GM12872 (cell line): ENCODE results near the gene ARPC1B.

Experiments
- TF ChIP-seq, protein P1 (sequence below): IDR thresholded peaks from 3 replicates; pipeline ENCODE4 v1.5.1; 2011; ENCODE audit warnings: low read depth, mild to moderate bottlenecking, low read length, moderate library complexity; ENCODE audit not compliant: insufficient read depth

ARPC1B gene

DNA sequence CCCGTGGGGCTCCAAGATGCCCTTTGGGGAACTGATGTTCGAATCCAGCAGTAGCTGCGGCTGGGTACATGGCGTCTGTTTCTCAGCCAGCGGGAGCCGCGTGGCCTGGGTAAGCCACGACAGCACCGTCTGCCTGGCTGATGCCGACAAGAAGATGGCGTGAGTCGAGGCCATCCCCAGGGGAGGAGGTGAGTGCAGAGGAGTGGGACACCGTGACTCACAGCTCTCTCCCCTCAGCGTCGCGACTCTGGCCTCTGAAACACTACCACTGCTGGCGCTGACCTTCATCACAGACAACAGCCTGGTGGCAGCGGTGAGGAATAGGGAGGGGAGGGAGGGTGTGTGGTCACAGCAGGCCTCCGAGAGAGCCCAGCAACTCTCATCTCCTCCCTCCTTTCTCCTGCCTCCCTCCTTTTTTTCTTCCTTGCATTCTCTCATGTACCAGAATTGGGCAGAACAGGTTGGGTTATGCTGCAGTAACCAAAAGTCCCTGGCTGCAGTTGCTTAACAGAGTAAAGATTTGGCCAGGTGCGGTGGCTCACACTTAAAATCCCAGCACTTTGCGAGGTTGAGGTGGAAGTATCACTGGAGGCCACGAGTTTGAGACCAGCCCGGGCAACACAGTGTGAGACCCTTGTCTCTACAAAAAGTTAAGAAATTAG lies 16.5 kb downstream of the ARPC1B start:
- TF ChIP-seq, protein P1, sequence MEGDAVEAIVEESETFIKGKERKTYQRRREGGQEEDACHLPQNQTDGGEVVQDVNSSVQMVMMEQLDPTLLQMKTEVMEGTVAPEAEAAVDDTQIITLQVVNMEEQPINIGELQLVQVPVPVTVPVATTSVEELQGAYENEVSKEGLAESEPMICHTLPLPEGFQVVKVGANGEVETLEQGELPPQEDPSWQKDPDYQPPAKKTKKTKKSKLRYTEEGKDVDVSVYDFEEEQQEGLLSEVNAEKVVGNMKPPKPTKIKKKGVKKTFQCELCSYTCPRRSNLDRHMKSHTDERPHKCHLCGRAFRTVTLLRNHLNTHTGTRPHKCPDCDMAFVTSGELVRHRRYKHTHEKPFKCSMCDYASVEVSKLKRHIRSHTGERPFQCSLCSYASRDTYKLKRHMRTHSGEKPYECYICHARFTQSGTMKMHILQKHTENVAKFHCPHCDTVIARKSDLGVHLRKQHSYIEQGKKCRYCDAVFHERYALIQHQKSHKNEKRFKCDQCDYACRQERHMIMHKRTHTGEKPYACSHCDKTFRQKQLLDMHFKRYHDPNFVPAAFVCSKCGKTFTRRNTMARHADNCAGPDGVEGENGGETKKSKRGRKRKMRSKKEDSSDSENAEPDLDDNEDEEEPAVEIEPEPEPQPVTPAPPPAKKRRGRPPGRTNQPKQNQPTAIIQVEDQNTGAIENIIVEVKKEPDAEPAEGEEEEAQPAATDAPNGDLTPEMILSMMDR: no peak

DNA sequence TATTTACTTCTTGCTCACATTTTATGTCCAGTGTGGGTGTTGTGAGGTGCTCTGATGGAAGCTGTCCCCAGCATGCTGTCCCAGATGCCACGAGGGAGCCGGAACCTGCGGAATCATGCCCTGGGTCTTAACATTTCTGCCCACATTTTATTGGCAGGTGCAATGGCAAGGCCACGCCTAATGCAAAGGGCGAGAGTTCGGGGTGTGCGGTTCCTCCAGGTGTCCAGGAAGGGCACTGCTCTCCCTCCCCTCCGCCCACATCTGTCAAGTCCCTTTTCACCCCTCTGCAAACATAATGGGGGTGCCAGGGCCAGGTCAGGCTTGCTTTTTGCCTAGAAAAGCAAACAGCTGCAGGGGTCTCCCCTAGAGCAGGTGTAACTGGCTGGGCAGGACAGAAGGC lies 17.5 kb downstream of the ARPC1B start:
- TF ChIP-seq, protein P1: no peak

DNA sequence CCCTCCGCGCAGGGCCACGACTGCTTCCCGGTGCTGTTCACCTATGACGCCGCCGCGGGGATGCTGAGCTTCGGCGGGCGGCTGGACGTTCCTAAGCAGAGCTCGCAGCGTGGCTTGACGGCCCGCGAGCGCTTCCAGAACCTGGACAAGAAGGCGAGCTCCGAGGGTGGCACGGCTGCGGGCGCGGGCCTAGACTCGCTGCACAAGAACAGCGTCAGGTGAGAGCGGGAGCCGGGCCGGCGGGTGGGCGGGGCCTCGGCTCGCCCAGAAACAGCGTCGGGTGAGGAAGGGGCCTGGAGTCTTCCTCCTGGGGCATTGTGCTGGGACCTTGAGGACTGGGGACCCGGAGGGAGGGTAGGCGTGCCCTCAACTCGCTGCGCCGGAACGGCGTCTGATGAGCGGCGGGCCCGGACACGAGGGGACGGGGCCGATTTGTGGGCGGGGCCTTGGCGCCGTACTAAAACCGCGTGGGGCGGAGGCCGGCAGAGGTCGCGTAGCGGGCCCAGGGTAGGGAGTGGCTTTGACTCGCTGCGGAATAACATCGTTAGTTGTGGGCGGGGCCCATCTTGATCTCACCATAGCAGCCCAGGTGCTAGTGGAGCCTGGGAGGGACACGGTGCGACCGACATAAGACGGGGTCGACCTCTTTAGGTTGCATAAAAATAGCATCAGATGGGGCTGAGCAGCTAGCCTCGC lies 18.3 kb downstream of the ARPC1B start:
- TF ChIP-seq, protein P1: no peak

DNA sequence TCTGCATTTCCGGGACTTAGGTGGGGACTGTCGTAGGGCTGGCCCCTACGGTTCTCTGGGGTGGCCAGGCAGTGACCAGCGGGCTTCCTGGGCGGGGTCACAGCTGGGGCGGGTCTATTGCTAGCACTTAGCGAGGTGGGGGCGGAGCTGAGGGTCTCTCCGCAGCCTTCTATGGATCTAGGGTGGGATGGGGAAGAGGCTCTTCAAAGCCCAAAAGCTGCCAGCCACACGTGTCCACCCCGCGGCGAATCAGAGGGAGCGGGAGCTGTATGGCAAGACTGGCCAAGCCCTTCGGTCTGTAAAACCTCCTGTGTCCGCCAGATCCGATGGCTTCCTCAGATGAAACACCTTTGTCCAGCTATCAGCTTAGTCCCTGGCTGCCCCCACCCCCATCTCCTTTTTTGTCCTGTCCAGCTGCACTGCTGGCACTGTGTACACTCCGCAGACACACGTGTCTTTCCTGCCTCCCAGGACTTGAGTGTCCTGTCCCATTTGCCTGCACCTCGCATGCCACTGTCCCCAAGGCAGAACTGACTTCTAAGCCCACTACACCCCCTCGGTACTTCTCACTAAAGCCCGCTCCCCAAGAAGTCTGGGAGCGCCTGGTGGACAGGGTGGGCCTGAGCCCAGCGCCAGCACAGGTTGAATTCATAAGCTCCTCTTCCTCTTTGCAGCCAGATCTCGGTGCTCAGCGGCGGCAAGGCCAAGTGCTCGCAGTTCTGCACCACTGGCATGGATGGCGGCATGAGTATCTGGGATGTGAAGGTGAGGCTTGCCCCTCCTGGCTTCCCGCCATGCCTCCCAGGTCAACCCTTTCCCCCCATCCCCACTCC lies 19.0 kb downstream of the ARPC1B start:
- TF ChIP-seq, protein P1: no peak

DNA sequence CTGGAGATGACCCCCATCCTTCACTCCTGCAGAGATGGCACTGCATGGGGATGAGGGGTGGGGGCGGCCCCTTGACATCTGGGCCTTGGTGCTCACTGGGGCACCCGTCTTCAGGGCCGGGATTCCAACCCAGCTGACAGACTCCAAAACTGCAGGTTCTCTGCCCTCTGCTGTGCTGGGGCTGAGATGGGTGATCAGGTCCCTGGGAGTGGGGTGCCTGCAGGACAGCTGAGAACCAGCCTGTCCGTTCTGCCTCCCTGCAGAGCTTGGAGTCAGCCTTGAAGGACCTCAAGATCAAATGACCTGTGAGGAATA lies 19.6 kb downstream of the ARPC1B start:
- TF ChIP-seq, protein P1: no peak

DNA sequence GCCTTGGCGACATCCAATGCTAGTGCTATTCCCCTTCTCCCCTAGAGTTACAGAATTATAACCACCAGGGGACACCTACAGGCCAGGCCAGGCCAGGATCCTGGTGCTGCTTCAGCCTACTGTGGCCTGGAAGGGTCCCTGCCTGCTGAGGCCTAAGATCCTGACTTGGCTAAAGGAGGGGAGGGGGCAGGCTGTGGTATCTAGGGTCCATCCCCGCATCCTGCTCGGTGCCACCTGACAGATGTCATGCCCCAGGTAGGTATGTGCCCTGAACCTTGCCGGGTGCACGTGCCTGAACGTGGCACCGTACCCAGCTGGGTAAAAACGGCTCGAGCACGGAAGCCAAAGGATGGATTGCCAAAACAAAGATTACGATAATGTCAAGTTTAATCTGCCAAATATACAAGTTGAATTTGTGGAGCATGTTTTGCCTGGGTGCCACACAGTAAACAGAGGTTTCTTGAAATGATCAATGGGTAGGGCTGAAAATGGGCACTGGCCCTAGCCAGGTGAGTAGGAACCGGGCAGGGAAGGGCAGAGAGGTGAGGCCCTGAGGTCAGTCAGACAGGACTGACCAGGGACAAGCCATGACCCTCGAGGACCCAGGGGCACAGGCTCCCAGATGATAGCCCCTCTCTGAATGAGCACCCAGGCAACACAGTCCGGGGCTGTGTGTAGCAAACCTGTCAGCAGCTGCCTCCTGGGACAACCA lies 21.2 kb downstream of the ARPC1B start:
- TF ChIP-seq, protein P1: no peak
